ENCODE data around the gene NUP214. TPM values are rescaled to one million over a fixed set of nuclear protein-coding genes. Genes with fewer than 3 reads are reported as not detected.
"Not testable (repeated sequence)": the region's sequence is repeated elsewhere in the genome, so short reads cannot be mapped to it uniquely, and the experiment has no call there.

Gene NUP214
- total and polyA plus RNA-seq, 12 donors = 22.6 to 76.6 (median 36.8) TPM

DNA sequence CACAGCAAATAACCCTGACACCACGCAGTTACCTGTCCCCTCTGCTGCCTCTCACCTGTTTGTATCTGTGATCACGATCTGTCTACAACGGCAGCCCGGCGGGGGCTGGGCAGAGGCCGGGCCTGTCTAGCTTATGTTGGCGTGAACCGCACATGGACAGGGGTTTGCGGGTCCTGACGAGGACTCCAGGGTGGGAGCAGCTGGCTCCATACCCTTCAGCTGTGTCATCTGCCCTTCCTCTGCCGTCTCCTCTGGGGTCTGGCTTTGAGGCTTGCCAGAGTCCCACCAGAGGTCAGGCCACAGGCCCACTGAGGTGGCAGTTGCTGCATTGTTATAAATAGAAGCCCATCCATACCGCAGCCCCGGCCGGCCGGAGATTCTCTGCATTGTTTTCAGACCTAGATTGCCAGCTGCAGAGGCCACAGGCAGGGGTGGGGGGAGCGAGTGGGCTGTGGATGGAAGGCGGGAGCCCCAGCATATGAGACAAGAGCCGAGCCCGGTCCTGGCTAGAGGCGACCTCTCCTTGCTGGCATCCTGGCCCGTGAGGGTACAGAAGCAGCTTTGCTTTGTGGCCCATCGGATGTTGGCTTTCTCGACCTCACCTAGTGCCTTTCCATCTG, 113.1 kb downstream of the NUP214 start:
- no peak for TF ChIP-seq POLR2A (IDR thresholded peaks at IDR 0.05)
- TF ChIP-seq, protein P1, sequence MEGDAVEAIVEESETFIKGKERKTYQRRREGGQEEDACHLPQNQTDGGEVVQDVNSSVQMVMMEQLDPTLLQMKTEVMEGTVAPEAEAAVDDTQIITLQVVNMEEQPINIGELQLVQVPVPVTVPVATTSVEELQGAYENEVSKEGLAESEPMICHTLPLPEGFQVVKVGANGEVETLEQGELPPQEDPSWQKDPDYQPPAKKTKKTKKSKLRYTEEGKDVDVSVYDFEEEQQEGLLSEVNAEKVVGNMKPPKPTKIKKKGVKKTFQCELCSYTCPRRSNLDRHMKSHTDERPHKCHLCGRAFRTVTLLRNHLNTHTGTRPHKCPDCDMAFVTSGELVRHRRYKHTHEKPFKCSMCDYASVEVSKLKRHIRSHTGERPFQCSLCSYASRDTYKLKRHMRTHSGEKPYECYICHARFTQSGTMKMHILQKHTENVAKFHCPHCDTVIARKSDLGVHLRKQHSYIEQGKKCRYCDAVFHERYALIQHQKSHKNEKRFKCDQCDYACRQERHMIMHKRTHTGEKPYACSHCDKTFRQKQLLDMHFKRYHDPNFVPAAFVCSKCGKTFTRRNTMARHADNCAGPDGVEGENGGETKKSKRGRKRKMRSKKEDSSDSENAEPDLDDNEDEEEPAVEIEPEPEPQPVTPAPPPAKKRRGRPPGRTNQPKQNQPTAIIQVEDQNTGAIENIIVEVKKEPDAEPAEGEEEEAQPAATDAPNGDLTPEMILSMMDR (IDR thresholded peaks at IDR 0.05) = no peak
- 35 to 49% (median 43%) methylated on average over 11 to 23 of the region's 23 CpGs for WGBS, 4 donors

DNA sequence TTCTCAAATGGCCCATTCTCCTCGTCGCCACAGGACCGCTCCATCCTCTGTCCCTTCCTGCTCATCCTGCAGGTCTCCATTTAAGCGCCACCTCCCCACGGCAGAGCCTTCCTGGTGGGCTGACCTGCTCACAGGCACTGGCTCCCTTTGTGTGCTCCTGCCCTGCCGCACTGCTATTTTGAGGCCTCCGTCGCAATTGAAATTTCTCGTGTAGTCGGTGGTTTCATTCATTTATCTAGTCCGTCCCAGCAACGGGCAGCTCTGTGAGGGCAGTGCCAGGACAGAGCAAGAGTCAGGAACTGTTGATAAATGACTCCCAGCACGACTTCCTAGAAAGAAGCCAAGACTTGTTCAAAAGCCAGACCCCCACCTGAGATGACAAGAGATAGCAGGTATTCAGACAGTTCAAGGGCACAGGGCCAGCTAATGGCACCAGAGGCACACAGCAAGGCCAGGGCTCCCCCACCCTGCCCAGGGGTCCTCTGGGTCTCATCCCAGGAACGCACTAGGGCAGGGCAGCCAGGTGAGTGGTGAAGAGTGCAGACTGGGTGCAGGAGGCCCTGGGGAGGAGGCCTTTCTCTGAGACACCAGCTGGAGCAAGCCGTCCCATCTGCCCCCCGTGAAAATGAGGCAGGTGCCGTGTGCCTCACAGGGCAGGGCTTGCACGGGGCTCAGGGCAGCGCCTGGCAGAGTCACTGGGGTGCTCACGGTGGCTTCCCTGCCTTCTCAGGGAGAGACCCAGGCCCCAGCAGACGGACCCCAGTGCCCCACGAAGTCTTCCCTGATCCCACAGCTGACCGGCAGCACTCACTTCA, 114.0 kb downstream of the NUP214 start:
- Histone ChIP-seq H3K27ac (no peak overlapping the region), H3K4me1 (replicated peaks in 1 of 2) (peaks cover 0 to 8% of the 10 kb centered on the region in 2 donors), H3K36me3 (replicated peaks in 1 of 2) (peaks cover 0 to 11% of the 10 kb centered on the region in 2 donors), H3K27me3 (no peaks in the 10 kb centered on the region), H3K9me3 (replicated peaks in 1 of 3) (no peaks in the 10 kb centered on the region), H3K4me3 (no peak overlapping the region)
- intact Hi-C loops (cut with DNase I) = no loop called here
- no peak for DNase-seq
- TF ChIP-seq, protein P1 (IDR thresholded peaks at IDR 0.05) = no peak
- TF ChIP-seq POLR2A (IDR thresholded peaks at IDR 0.05) = no peak
- 76 to 78% (median 77%) methylated on average over 16 to 23 of the region's 23 CpGs for WGBS, 4 donors

More for the DNA sequence above, 113.1 kb downstream of the NUP214 start:
- peak overlapping the region in 2 of 5 donors; percentile 27 to 58 for H3K27ac ChIP-seq
- H3K9me3 ChIP-seq (replicated peaks in 1 of 3) = no peaks in the 10 kb centered on the region
- peaks cover 0 to 8% of the 10 kb centered on the region in 2 donors for H3K4me1 ChIP-seq (replicated peaks in 1 of 2)
- no peaks in the 10 kb centered on the region for H3K27me3 ChIP-seq
- peak overlapping the region in 1 of 4 donors; percentile 7 for H3K4me3 ChIP-seq
- DNase-seq = no peak
- intact Hi-C loops (cut with DNase I) = no loop called here
- H3K36me3 ChIP-seq (replicated peaks in 1 of 2) = peaks cover 0 to 20% of the 10 kb centered on the region in 2 donors

DNA sequence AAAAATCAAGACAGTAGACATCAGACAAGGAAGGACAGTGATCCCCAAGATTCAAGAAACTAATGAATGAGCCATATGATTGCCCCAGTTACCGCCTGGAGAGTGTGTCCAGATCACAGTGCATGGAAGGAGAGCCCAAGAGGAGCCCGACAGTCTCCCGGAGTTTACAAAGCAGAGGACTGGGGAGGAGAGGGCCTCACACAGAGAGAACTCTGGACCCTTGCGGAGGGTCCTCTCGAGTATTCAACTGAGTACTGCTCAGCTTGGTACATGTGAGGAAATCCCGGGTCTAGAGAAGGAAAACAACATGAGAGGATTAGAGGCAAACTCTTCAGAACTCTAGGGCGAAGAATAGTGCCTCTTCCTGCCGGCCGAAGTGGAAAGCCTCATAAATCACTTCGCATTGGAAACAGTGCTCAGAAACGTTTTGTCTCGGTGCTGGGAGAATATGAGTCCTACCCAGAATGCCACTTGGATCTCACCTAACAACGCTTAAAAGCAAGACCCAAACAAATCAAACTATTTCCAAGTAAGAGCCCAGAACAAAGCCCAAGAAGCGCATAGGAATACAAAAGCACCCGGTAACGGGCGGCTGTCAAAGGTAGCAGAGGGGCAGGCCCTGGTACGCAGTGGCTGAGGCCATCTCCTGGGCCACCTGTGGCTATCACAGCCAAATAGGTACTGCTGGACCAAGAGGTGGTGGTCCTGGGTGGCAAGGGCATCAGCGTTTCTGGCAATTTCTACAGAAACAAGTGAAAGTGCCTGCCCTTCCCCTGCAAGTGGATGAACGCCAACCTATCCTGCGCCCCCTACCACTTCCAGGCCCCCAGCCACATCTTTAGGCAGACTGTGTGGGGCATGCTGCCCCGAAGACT, 114.9 kb downstream of the NUP214 start:
- Histone ChIP-seq H3K4me3 (no peak overlapping the region), H3K27ac (no peak overlapping the region), H3K36me3 (replicated peaks in 1 of 2) (peaks cover 0 to 2% of the 10 kb centered on the region in 2 donors), H3K27me3 (no peaks in the 10 kb centered on the region), H3K9me3 (replicated peaks in 1 of 3) (no peaks in the 10 kb centered on the region), H3K4me1 (replicated peaks in 1 of 2) (peaks cover 0 to 8% of the 10 kb centered on the region in 2 donors)
- no peak for DNase-seq
- intact Hi-C loops (cut with DNase I) = no loop called here
- WGBS, 4 donors = 72 to 78% (median 73%) methylated on average over 18 to 22 of the region's 22 CpGs
- TF ChIP-seq POLR2A (IDR thresholded peaks at IDR 0.05) = no peak
- TF ChIP-seq, protein P1 (IDR thresholded peaks at IDR 0.05) = no peak

DNA sequence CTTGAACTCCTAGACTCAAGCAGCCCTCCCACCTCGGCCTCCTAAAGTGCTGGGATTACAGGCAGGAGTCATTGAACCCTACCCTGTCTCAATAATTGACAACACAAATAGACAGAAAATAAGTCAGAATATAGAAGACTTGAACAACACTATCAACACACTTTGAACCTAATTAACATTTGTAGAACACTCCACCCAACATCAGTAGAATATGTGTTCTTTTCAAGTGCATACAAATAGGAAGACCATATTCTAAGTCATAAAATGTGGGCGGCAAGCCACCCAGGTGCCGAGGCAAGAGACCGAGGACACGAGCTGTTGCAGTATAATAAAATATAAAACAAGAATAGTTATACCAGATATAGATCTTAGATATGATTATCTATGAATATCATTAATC, 118.9 kb downstream of the NUP214 start:
- 83 to 91% (median 86%) methylated on average over 5 of the region's 5 CpGs for WGBS, 4 donors
- H3K4me1 ChIP-seq (replicated peaks in 1 of 2); DNase-seq; H3K27me3 ChIP-seq; H3K36me3 ChIP-seq (replicated peaks in 1 of 2); H3K4me3 ChIP-seq; H3K9me3 ChIP-seq (replicated peaks in 1 of 3); intact Hi-C loops (cut with DNase I); H3K27ac ChIP-seq: not testable (repeated sequence)

All from adrenal gland (tissue), 12 donors.